Fibroblast of mammary gland (primary cell): ENCODE data around the gene APP.

Experiments used
- DNase-seq: peaks from one replicate; pipeline ENCODE4 v3.0.0-alpha.2; 2010; ENCODE audit warnings: low read depth
- H3K4me3 ChIP-seq: 2 replicates; pipeline ENCODE4 v1.5.1; 2011; ENCODE audit warnings: low read depth, mild to moderate bottlenecking, low read length, moderate library complexity; ENCODE audit not compliant: control insufficient read depth
- CTCF ChIP-seq: conservative IDR thresholded peaks from 2 replicates; pipeline ENCODE4 v1.5.1; 2011; ENCODE audit warnings: low read depth, low read length, inconsistent platforms; ENCODE audit not compliant: control insufficient read depth, insufficient read depth

APP gene

GRCh38 chr21:26112975-26113374 lies 57.6 kb downstream of the APP start:
- no peak for DNase-seq
- no peak for TF ChIP-seq CTCF
- no peak overlapping the region for H3K4me3 ChIP-seq

GRCh38 chr21:26112127-26112742 lies 58.3 kb downstream of the APP start:
- DNase-seq, result no peak
- no peak for TF ChIP-seq CTCF
- no peak overlapping the region for H3K4me3 ChIP-seq

- no peak overlapping the region for H3K4me3 ChIP-seq
- DNase-seq, result no peak
- TF ChIP-seq CTCF, result no peak
These were observed 59.9 kb downstream of the APP start for GRCh38 chr21:26110715-26111114.

GRCh38 chr21:26107429-26107828 lies 63.1 kb downstream of the APP start:
- H3K4me3 ChIP-seq, result no peak overlapping the region
- no peak for DNase-seq
- TF ChIP-seq CTCF, result no peak

- H3K4me3 ChIP-seq, result no peak overlapping the region
- DNase-seq, result no peak
- no peak for TF ChIP-seq CTCF
These were observed 64.0 kb downstream of the APP start for GRCh38 chr21:26106562-26106961.

- TF ChIP-seq CTCF, result no peak
- H3K4me3 ChIP-seq, result no peak overlapping the region
- no peak for DNase-seq
These were observed 64.8 kb downstream of the APP start for GRCh38 chr21:26105819-26106218.

- no peak for TF ChIP-seq CTCF
- DNase-seq, result no peak
- no peak overlapping the region for H3K4me3 ChIP-seq
These were observed 70.0 kb downstream of the APP start for GRCh38 chr21:26100573-26100972.
